Mesenteric fat pad (tissue), 1 donor: ENCODE data around the gene VAV2. TPM values are rescaled to one million over a fixed set of nuclear protein-coding genes. Genes with fewer than 3 reads are reported as not detected.
"Not testable (repeated sequence)": the region's sequence is repeated elsewhere in the genome, so short reads cannot be mapped to it uniquely, and the experiment has no call there.

Source experiments
- DNase-seq: peaks from one replicate; pipeline ENCODE4 v3.0.0-alpha.2; 2020; ENCODE audit warnings: low spot score
- total RNA-seq: library from RNA; stranded (reverse); fragmentation: NEBNext Ultra II Directional; extraction: Animal tissue kit (Norgen Biotek cat#: 25700); gene quantifications from one replicate; pipeline ENCODE4 v1.2.1, GENCODE V29; 2021
- donor health status: DM: yes; HTN: yes; CAD: no.

Gene VAV2
- total RNA-seq, 1 donor from 2014 or later, result 19.3 TPM

GRCh38 chr9:133926165-133926856, 65.8 kb downstream of the VAV2 start:
- no peak for DNase-seq

- DNase-seq, result no peak
These were observed 67.7 kb downstream of the VAV2 start for GRCh38 chr9:133924453-133924852.

DNA sequence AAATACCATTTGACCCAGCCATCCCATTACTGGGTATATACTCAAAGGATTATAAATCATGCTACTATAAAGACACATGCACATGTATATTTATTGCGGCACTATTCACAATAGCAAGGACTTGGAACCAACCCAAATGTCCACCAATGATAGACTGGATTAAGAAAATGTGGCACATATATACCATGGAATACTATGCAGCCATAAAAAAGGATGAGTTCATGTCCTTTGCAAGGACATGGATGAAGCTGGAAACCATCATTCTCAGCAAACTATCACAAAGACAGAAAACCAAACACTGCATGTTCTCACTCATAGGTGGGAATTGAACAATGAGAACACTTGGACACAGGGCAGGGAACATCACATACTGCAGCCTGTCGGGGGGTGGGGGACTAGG, 68.5 kb downstream of the VAV2 start:
- DNase-seq, result not testable (repeated sequence)

DNA sequence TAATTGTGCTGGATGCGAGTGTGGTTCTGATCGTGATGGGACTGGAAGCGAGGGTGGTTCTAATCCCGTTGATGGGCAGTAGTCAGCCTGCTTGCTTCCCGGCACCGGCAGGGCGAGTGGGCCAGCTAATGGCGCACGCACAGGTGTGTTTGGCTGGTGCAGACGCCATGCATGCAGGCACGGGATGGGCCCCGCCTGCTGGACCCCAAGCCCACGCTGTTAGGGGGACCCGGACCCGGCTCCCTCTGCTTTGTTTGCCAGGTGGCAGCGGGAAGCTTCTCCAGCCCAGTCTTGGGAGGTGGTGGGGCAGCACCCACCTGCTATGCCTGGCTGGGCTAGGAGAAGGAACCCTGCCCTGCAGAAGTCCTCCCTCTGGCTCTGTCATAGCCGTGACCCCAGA, 70.3 kb downstream of the VAV2 start:
- DNase-seq, result no peak

- DNase-seq, result no peak
These were observed 71.7 kb downstream of the VAV2 start for GRCh38 chr9:133920471-133920870.

GRCh38 chr9:133919253-133920115, 72.6 kb downstream of the VAV2 start:
- DNase-seq, result no peak

GRCh38 chr9:133918111-133918813, 73.9 kb downstream of the VAV2 start:
- DNase-seq, result no peak

GRCh38 chr9:133917375-133917774, 74.7 kb downstream of the VAV2 start:
- DNase-seq, result no peak

DNA sequence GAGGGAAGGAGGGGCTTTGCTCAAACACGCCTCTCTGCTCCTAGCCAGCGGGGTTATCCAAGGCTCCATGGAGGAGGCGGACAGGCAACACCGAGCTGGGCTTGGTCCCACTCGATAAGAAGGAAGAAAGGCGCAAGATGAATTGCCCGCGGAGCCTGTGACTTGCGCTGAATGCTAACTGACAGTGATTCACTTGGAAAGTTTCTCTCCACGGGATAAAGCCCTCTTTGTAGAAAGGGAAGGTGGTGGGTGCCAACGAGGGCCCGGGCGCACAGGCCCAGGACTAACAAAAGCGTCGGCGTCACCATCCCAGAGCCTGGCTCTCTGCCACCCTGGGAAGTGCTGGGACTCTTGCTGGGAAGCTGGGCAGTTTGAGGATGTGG, 76.0 kb downstream of the VAV2 start:
- DNase-seq, result no peak

DNA sequence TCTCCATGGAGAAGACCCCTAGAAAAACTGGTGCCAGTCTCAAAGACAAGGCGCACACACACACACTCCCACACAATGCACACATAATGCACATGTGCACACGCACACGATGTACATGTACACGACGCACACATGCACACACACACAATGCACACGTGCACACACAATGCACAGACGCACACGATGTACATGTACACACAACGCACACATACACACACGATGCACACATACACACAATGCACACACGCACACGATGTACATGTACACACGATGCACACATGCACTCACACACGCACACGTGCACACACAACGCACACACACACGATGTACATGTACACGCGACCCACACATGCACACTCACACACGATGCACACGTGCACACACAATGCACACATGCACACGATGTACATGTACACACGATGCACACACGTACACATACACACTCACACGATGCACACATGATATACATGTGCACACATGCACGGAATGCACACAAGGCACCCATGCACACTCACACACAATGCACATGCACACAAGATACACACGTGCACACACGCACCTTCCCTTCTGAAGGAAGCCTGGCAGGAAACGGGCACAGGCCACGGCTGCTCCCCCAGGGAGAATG, 76.5 kb downstream of the VAV2 start:
- DNase-seq, result no peak

DNA sequence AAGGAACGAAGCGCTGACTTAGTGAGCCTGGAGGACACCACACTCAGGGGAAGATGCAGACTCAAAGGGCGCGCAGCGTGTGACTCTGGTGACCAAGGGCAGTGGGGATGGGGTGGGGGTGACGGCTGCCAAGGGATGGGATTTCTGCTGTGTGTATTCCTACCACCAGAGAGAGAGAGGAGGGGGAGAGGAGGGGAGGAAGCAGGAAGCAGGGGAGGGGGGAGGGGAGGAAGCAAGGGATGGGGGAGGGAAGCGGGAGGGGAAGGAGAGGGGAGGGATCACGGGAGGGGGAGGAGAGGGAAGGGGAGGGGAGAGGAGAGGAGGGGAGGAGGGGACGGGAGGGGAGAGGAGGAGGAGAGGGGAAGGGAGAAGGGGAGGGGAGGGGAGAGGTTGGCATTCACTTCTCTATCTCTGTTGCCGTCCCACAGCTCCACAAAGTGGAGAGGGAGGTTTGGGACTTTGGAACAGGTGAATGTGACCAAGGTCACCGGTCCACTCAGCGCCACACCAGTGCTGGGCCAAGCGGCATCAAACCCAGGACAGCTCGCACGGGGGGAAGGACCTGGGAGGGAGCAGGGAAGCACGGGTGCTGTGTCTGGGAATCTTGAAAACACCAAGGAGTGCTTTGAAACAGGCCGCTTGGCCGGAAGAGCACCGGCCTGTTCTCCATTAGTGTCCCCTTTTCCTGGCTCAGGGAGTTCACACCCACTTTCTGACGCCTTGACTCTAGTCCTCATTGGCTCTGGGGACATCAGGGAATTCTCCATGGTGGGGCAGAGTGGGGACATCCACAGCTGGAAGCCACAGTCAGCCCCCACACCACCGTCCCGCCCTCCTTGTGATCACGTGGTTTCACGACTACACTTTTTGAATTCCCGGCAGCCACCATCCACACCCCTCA, 77.4 kb downstream of the VAV2 start:
- no peak for DNase-seq

DNA sequence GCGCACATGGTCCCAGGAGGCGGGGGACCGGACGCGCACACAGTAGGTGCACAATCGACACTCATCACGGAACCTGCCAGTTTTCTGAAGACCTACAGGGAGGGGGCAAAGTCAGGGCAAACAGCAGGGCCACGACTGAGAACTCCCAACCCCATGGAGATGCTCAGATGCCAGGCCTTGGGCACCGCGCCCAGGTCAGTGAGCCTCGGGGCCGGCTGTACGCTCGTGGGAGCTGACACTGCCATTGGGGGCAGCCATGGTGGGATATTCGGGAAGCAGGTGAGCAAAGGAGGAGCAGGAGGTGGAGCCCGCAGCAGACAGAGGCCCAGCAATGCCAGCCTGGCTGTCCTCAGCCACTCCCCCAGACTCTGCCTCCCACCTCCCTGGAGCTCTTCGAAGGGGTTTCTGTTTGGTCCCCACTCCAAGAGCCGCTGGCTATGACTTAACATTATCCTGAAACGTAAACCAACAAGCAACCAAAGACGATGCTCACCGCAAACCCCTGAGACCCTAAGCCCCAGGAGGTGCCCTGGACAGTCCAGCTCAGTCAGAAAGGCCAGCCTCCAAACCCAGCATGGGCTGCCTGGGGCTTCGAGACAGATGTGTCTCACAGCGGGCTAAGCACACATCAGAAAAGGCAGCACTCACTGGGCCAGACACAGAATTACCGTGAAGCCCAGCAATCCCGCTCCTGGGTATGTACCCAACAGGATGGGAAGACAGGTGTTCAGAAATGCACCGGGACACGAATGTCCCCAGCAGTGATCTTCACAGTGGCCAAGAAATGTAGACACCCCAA, 78.4 kb downstream of the VAV2 start:
- no peak for DNase-seq

DNA sequence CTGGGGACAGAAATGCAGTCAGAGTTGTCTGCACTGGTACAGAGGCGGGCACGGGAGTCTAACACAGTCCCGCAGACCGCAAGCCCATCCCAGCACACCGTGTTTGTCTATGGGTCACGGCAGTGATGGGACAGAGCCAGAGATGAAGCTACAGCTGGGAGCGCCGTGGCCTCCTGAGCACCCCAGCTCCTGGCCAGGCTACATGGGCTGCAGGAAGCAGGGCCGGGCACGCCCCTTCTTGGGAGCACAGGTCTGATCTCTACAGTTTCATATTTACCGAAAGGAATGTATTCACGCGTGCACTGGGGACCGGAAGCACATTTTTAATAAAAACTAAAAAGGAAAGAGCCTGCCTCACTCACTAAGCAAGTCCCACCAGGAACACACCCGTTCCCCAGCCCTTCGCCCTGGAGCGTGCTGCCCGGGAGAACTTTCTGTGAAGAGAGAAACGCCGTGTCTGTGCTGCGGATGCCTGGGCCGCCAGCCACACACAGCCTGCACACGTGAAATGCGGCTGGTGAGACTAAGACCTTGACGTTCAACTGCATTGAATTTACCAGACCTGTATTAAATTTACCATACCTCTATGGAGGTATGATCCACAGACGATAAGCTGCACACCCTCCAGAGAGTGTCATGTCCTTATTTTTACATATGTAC, 81.1 kb downstream of the VAV2 start:
- DNase-seq, result no peak

DNA sequence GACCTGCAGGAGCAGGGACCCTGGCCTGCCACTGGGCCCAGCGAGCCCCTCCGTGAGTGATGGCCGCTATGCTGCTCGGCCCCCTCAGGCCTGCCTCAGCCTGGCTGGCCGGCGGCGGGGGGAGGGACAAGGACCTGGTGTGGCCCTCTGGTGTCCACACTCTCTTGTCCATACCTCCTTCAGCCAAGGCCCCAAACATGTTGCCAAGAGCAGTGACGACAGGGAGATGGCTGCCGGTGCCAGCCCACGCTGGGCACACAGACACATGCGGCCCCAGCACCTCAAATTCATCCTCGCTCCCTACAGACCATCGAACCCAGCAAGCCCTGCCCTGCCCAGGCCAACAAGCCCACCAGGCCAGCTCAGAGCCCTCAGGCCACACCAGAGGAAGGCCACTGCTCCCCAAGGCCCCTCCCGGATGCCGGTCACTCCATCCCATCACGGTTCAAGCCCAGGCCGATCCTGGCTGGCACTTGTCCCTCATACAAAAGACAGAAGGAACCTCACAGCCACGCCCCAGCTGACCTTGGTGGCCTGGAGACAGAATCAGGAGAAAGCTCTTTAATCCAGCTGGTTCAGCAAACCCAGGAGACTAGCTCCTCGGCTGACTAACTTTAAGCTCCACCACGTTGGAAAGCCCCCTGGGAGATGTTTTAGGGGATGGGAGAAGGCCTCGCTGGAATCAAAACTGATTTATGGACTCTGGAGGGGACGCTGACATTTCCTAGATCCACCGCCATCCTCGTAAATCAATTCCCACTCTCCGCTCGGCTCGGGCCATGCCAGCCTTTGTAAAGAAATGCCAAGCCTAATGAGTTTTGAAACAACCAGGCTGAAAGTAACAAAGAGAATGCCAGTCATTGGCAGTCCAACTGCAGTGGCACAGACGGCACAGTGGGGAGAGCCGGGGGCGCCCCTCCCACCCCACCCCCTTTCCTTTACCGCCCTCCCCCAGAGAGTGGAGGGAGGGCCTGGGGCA, 84.9 kb downstream of the VAV2 start:
- DNase-seq, result no peak

GRCh38 chr9:133906218-133906617, 85.9 kb downstream of the VAV2 start:
- DNase-seq, result no peak

- DNase-seq, result no peak
These were observed 86.6 kb downstream of the VAV2 start for GRCh38 chr9:133905493-133905892.

DNA sequence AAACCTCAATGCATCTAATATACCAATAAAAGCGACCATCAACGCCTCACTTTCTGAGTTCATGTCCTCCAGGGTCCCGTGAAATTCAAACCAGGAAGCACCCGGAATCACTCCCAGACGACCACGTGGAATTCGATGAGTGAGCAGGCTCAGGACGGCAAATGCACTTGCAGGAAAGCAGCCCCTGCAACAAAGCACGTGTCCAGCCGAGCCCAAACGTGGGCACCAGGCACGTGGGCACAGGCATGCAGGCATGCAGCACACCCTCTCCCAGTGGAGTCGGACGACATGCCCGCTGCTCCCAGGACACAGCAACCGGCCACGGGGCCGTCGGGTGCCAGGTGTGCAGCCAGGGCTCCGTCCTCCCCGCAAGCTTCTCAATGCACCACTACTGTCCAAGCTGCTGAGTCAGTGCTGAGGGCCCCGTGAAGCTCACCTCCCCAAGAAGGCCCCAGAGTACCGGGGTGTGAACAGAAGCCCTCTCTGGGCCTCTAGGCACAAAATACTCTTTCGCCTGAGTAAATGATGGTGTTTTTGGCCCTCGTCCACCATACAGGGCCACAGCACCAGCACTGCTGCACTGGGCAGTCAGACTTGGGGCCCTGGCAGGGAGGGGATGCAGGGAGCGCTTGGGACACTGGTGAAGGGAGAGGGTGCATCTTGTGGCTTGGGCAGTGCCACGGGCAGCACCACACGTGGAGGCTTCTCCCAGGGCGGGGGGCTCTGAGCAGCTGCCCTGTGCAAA, 87.6 kb downstream of the VAV2 start:
- no peak for DNase-seq
